HAP-1 (cell line): Measurements from ENCODE around the gene DCLK2.

Experiments
- DNase-seq, 2 experiments: peaks; one replicate each; pipeline ENCODE4 v3.0.0-alpha.2; 2016 to 2020; ENCODE audit warnings: low spot score in 2 of 2
- H3K27me3 ChIP-seq: fragments of 250-450 bp; sonication (Bioruptor Pico); 2 replicates; pipeline ENCODE4 v1.5.1; 2020; ENCODE audit warnings: low read depth, mild to moderate bottlenecking, moderate library complexity
- H3K36me3 ChIP-seq: fragments of 250-450 bp; sonication (Bioruptor Pico); replicated peaks from 2 replicates; pipeline ENCODE4 v1.5.1; 2020; ENCODE audit warnings: mild to moderate bottlenecking
- H3K4me1 ChIP-seq: fragments of 250-450 bp; sonication (Bioruptor Pico); 2 replicates; pipeline ENCODE4 v1.5.1; 2020; ENCODE audit warnings: mild to moderate bottlenecking
- H3K4me3 ChIP-seq: fragments of 250-450 bp; sonication (Bioruptor Pico); 2 replicates; pipeline ENCODE4 v1.5.1; 2020; ENCODE audit warnings: mild to moderate bottlenecking, moderate library complexity
- H3K9me3 ChIP-seq: fragments of 250-450 bp; sonication (Bioruptor Pico); 2 replicates; pipeline ENCODE4 v1.5.1; 2020; ENCODE audit warnings: mild to moderate bottlenecking, moderate library complexity
- in situ Hi-C: fragments of 300-500 bp; cut with MboI; formaldehyde crosslinking; loops from 3 replicates; pipeline ENCODE4 v1.14.3; 2020; ENCODE audit warnings: low sequenced_read_pairs, inconsistent platforms, mixed read lengths

The DCLK2 gene

DNA sequence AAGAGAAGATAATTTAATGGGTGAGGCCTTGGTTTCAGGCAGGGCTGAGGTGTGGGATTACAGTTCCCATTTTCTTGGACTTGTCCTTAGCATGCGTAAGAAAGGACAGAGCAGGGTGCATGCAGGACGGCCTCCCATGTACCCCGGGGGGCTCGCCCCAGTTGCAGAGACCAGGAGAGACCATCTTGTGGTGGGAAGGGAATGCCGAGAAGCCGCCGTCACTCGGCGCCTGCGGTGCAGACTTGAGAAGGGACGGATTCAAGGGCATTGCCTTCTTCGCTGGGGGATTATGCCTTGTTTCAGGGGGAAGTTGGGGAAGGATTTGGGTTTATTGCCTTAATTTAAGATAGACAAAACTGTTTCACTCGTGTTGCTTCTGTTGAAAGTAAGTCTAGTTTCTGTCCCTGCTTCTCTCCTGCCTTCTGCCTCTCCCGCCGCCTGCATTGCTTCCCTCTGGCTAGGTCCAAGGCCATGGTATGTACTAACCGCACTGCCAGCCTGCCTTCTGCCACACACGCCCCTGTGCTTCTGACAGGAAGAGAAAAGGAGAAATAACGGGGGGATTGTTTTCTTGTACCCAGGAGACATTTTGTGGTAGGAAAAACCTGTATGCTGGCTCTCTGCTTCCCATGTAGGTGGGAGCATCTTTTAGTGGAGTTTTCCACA lies 175.9 kb downstream of the DCLK2 start:
- in situ Hi-C loops, result no loop called here
- Histone ChIP-seq H3K4me3 (no peak overlapping the region), H3K27me3 (no peaks in the 10 kb centered on the region), H3K9me3 (no peaks in the 10 kb centered on the region), H3K4me1 (no peaks in the 10 kb centered on the region), H3K36me3 (no peaks in the 10 kb centered on the region)
- no peak for DNase-seq

DNA sequence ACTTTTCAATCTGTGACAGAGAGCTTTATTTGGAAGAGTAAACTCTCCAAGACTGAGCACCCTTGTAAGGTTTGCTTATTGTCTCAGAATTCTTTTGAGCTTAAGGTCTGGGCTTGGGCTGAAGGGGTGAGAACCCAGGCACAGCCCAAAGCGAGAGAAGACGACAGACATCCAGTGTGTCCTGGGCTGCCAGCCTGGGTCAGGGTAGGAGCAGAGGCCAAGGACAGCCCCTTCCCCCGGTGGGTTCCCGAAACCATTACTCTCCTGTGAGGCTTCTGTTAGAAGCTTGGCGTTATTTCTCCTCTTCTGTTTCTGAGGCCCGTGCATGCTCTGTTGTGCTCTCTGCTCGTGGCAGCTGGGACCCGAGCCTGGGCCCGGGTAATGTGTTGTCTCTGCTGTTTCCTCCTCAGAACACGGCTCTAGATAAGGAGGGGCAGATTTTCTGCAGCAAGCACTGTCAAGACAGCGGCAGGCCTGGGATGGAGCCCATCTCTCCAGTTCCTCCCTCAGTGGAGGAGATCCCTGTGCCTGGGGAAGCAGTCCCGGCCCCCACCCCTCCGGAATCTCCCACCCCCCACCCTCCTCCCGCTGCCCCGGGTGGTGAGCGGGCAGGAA lies 177.5 kb downstream of the DCLK2 start:
- no peaks in the 10 kb centered on the region for H3K9me3 ChIP-seq
- H3K27me3 ChIP-seq, result no peaks in the 10 kb centered on the region
- H3K36me3 ChIP-seq, result no peaks in the 10 kb centered on the region
- H3K4me3 ChIP-seq, result no peak overlapping the region
- DNase-seq, result no peak
- H3K4me1 ChIP-seq, result no peaks in the 10 kb centered on the region
- in situ Hi-C loops, result no loop called here

DNA sequence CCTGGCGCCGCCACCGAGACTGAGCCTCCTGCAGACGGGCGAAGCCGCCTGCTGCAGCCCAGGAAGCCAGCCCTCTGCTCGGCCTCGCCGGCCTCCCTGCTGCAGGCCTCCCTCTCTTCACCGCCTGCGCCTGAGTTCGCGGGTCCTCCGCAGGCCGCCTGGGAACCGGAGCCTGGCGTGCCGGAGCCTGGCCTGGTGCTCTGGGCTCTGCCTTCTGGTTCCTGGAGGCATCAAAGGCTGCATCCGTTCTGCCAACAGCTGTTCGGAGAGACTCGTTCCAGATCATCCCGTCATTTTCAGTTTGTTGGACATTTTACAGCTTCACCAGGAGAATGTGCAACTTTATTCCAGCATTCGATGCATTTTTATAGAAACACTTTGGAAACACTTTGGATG lies 178.0 kb downstream of the DCLK2 start:
- H3K36me3 ChIP-seq, result no peaks in the 10 kb centered on the region
- H3K4me3 ChIP-seq, result no peak overlapping the region
- H3K4me1 ChIP-seq, result no peaks in the 10 kb centered on the region
- no peaks in the 10 kb centered on the region for H3K9me3 ChIP-seq
- no peaks in the 10 kb centered on the region for H3K27me3 ChIP-seq
- in situ Hi-C loops, result no loop called here
- no peak for DNase-seq

DNA sequence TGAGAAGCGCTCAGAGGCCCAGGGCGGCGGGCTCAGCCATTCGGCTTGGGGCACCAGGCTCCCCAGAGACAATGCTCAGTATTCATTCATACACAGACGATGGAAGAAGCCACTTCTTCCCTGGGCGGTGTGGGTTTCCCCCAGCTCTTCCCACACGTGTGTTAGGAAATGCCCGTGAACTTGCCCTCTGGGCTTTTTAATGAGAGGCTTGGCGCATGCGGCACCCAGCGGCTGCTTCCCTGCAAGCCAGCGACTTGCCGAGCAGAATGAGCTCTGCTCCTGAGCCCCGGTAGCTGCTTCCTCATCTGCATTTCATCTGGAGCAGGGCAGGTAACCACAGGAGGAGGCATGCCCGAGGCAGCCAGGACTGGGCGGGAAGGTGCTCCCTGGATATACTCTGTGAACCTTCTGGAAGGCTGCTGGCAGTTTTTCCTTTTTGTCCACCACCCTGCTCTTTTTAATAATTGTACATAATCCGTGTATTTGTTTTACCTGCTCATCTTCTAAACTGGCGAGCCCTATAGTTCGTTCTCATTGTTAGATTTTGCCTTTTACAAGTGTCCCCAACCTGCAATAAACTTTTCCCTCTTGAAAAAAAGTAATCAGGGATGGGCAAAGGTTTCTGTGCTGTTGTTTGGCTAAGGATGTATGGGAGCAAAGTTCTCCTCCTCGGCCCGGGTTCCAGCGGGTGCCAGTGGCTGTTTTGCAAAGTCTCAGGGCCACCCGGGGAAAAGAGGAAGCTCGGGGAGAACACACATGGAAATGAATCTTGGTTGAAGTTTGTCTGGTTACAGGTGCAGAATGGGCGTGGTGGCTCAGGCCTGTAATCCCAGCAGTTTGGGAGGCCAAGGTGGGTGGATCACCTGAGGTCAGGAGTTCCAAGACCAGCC lies 178.8 kb downstream of the DCLK2 start:
- H3K36me3 ChIP-seq, result no peaks in the 10 kb centered on the region

DNA sequence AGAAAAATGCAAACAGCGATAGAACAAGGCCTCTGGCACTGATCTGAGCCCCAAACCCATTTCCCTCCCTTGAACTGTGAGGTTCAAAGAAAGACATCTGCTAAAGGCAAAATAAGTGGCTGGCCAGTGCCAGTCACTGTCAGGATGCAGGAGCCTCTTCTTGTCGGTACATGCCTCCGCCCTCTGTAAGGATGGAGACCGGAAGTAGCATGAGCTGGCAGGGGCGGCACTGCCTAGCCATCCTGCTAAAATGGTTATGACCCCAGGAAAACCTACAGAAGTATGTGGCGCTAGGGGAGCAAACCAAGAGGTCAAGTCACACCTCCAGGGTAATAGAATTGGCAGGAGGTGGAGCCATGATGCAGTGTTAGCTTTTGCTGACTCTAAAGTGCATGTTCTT lies 180.3 kb downstream of the DCLK2 start:
- no peaks in the 10 kb centered on the region for H3K4me1 ChIP-seq
- H3K9me3 ChIP-seq, result no peaks in the 10 kb centered on the region
- in situ Hi-C loops, result no loop called here
- H3K27me3 ChIP-seq, result no peaks in the 10 kb centered on the region
- no peak for DNase-seq
- no peak overlapping the region for H3K4me3 ChIP-seq
- H3K36me3 ChIP-seq, result no peaks in the 10 kb centered on the region

More for the DNA sequence above, 178.8 kb downstream of the DCLK2 start:
- no peaks in the 10 kb centered on the region for H3K9me3 ChIP-seq
- H3K4me3 ChIP-seq, result no peak overlapping the region
- in situ Hi-C loops, result no loop called here
- no peaks in the 10 kb centered on the region for H3K4me1 ChIP-seq
- no peaks in the 10 kb centered on the region for H3K27me3 ChIP-seq
- no peak for DNase-seq

DNA sequence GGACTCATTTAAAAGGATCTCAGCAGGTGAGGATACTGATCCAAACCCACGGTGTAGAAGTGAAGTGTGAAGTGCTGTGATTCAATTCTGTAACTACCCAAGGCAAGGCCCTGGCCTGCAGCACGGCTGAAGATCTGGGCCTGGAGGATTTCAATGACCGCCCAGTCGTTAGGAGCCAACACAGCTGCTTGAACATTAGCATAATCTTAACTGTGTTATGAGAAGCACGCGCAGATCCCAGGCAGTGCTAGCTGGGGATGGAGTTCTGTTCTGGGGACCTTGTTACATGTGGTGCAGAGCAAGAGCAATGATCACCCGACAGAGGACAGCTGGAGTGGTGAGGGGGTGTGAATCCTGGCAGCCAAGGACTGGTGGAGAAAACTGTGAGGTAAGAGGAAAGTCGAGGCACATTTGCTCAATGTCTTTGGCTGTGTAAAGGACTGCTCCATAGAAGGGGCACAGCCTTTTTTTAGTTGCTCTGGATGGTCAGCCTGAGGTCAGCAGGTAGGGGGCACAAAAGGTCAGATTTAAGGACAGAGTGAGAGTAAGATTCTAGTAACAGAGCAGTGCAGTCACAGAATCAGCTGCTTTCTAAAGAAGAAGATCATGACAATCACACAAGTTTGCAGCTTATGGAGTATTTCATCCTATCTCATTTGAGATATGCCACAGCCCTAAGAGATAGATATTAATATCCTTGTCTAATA lies 181.8 kb downstream of the DCLK2 start:
- in situ Hi-C loops, result no loop called here
- Histone ChIP-seq H3K4me3 (no peak overlapping the region), H3K9me3 (no peaks in the 10 kb centered on the region), H3K4me1 (no peaks in the 10 kb centered on the region), H3K36me3 (no peaks in the 10 kb centered on the region), H3K27me3 (no peaks in the 10 kb centered on the region)
- DNase-seq, result no peak

DNA sequence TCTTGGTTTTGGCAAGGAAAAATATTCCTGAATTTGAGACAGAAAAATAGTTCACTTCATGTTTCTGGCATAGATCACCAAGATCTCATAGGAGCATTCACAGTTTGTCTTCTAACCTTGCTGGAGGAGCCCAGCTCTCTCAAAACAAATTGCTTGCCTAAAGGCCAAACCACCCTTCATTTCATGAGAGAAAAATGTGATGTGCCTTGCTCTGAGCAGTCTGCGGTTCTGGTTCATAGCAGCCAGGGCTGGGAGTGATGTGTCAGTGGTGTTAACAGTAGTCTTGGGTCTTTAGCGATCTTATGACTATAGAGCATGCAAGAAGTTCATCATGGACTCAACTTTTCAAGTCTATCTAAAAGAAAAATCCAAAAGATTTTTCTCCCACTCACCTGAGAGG lies 183.3 kb downstream of the DCLK2 start:
- no peaks in the 10 kb centered on the region for H3K27me3 ChIP-seq
- no peak for DNase-seq
- in situ Hi-C loops, result no loop called here
- no peak overlapping the region for H3K4me3 ChIP-seq
- no peaks in the 10 kb centered on the region for H3K4me1 ChIP-seq
- H3K9me3 ChIP-seq, result no peaks in the 10 kb centered on the region
- no peaks in the 10 kb centered on the region for H3K36me3 ChIP-seq

DNA sequence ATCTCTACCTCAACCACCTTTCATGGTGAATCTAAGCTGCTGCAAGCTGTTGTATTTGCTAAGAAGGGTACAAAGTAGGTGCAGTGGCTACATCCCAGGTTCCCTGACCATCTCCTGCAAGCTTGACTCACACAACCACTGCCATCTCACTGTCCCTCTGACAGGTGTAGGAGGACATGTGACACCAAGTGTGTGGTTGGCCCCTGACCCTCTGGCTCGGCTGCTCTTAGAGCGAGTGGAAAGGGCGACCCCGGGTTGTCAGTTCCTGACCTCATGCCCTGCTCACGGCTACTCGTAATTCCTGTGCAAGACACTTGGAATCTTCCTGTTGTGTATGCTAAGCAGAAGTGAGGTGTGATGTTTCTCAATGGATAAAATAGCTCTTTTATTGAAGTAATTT lies 184.4 kb downstream of the DCLK2 start:
- Histone ChIP-seq H3K9me3 (no peaks in the 10 kb centered on the region), H3K4me1 (no peaks in the 10 kb centered on the region), H3K36me3 (no peaks in the 10 kb centered on the region), H3K4me3 (no peak overlapping the region), H3K27me3 (no peaks in the 10 kb centered on the region)
- DNase-seq, result no peak
- in situ Hi-C loops, result no loop called here

DNA sequence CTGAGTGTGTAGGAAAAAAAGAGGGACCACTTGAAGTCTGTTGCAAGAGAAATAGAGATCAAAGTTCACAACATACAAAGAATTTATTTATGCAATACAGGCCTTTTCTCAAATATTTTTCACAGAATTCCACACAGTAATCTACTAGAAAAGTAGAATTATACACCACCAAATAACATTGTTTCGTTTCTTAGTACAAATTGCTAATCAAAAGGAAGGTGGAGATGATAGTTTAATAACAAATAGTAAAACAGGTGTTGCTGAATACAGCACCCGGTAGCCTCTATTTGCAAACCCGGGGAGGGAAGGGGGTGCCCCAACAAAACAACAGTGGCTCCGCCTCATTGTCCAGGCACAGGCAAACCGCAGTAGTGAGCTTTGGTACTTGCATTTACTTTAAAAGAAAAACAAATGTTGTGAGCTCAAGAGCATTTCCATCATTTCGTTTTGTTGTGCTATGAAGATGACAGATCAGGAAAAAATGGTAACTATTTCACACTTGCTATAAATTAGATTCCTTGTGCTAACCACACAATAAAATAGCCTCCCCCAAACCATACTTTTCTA lies 186.4 kb downstream of the DCLK2 start:
- H3K9me3 ChIP-seq, result no peaks in the 10 kb centered on the region
- H3K4me1 ChIP-seq, result no peaks in the 10 kb centered on the region
- no peaks in the 10 kb centered on the region for H3K36me3 ChIP-seq
- in situ Hi-C loops, result no loop called here
- no peak overlapping the region for H3K4me3 ChIP-seq
- H3K27me3 ChIP-seq, result no peaks in the 10 kb centered on the region
- no peak for DNase-seq

DNA sequence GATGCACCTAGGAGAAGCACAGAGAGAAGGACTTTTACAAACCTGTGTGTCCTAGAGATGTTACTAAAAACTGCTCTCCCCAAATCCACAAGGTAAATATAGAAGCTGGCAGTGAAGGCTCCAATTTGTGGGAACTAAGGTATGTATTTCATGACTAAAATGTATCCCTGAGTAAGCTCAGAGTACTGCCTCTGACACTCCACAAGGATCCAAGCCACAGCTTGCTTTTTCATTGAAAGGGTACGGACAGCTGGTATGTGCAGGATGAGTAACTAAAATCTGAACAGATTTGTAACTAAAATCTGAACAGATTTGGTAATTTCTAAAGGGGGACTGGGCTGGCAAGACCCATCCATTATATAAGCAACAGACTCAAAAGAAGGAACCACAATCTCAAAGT lies 187.6 kb downstream of the DCLK2 start:
- no peak for DNase-seq
- no peak overlapping the region for H3K4me3 ChIP-seq
- H3K9me3 ChIP-seq, result no peaks in the 10 kb centered on the region
- in situ Hi-C loops, result no loop called here
- H3K4me1 ChIP-seq, result no peaks in the 10 kb centered on the region
- no peaks in the 10 kb centered on the region for H3K27me3 ChIP-seq
- no peaks in the 10 kb centered on the region for H3K36me3 ChIP-seq

DNA sequence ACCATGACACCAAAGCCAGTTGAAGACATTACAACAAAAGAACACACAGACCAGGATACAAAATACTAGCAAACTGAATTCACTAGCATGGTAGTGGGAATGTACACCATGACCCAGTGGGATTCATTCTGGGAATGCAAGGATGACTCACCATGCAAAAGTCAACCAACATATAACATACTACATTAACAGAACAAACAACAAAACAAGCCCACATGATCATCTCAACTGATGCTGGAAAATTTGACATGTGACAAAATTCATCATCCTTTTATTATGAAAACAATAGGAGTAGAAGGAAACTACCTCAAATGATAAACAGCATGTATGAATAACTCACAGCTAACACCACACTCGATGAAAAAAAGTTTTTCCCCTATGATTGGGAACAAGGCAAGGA lies 190.2 kb downstream of the DCLK2 start:
- no peaks in the 10 kb centered on the region for H3K27me3 ChIP-seq
- DNase-seq, result no peak
- H3K36me3 ChIP-seq, result no peaks in the 10 kb centered on the region
- H3K4me3 ChIP-seq, result no peak overlapping the region
- H3K9me3 ChIP-seq, result no peaks in the 10 kb centered on the region
- in situ Hi-C loops, result no loop called here
- H3K4me1 ChIP-seq, result no peaks in the 10 kb centered on the region

DNA sequence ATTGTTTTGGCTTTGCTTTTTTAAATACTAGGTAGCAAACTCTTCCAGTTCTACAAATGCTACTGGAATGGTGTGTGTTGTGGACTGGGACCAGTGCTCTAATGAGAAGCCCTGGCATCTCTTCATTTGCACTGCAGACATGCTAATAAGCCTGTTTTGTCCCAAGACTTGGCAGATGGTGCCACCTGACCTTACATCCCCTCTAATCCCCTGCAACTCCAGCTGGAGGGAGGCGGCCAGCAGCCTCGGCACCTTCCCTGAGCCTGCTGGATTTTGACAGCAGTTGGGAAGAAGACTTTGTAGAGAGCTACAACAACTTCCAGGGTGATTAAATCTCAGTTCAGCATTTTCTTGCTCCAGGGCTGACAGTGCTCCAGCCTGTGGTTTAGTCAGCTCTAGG lies 200.0 kb downstream of the DCLK2 start:
- no peaks in the 10 kb centered on the region for H3K9me3 ChIP-seq
- no peaks in the 10 kb centered on the region for H3K27me3 ChIP-seq
- H3K4me1 ChIP-seq, result peaks cover 6% of the 10 kb centered on the region; the same call in 1 of the 2 replicates
- in situ Hi-C loops, result no loop called here
- no peaks in the 10 kb centered on the region for H3K36me3 ChIP-seq
- no peak overlapping the region for H3K4me3 ChIP-seq
- no peak for DNase-seq

DNA sequence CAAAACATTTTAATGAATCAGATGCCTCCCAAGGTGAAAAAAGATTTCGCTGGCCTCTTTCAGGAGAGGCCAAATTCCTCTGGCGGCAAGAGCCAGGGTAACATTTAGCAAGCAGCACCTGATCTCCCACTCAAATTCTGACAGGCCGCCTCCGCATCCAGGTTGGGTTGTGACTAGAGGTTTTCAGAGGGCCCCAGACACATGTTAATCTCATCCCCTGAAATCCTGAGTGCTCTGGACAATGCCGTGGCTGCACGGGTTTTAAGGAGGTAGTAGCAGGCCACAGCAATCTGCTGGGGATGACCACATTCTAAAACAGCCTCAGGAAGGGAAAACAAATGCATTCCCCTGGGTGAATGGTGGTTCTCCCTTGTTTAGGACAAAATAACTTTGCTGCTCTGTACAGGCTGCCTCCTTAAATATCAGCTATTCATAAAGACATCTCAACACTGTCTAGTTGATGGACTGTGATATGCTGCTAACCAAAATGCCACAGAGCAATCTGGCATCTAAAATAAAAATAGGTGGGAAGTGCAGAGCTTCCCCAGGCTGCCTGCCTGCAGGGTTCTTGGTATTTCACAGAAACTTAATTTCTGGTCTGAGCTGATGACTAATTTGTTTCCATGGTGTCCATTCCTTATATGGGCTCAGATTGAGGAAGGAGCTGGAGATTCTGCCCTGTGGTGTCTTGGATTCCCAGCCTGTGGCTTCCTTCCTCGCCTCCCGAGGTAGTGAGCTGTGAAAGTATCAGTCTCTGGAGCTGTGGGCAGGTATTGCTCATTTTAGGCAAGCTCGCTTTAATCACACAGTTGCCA lies 202.0 kb downstream of the DCLK2 start:
- Histone ChIP-seq H3K4me3 (no peak overlapping the region), H3K9me3 (no peaks in the 10 kb centered on the region), H3K27me3 (no peaks in the 10 kb centered on the region), H3K36me3 (no peaks in the 10 kb centered on the region), H3K4me1 (peaks cover 6% of the 10 kb centered on the region; the same call in 1 of the 2 replicates)
- no peak for DNase-seq
- in situ Hi-C loops, result no loop called here
